Stomach (tissue), 4 donors: ENCODE results near the gene FAT3.

ENCODE experiments used
- EP300 ChIP-seq: sonication (generic); formaldehyde crosslinking; IDR thresholded peaks from one replicate; pipeline ENCODE4 v1.6.1; 2017; ENCODE audit warnings: antibody characterized with exemption
- TF ChIP-seq, protein P1 (sequence below), 7 experiments: fragments of 450-650 bp in 4 of 7; fragments of 200-600 bp in 3 of 7; sonication (generic) in 3 of 7; IDR thresholded peaks; one replicate each; pipeline ENCODE4 v1.5.1; 2016 to 2019; ENCODE audit warnings: antibody characterized with exemption in 7 of 7, control low read depth in 2 of 7, mild to moderate bottlenecking in 1 of 7

DNA sequence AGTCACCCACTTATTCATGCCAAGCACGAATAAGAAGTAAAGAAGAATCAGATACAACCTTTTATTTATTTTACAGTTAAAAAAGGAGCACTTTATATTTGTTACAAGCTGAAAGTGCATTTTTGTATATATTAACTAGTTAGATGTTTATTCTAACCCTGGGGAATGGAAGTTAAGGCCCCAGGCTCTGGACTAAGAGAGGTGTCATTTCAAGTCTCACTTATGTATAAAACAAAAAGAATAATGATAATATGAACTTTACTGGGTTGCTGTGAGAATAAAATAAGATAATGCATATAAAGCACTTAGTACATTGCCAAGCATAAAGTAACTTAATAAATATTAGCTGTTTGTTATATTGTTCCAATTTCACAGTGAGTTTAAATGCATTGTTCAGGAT, 12.1 kb upstream of the FAT3 start:
- TF ChIP-seq, protein P1, sequence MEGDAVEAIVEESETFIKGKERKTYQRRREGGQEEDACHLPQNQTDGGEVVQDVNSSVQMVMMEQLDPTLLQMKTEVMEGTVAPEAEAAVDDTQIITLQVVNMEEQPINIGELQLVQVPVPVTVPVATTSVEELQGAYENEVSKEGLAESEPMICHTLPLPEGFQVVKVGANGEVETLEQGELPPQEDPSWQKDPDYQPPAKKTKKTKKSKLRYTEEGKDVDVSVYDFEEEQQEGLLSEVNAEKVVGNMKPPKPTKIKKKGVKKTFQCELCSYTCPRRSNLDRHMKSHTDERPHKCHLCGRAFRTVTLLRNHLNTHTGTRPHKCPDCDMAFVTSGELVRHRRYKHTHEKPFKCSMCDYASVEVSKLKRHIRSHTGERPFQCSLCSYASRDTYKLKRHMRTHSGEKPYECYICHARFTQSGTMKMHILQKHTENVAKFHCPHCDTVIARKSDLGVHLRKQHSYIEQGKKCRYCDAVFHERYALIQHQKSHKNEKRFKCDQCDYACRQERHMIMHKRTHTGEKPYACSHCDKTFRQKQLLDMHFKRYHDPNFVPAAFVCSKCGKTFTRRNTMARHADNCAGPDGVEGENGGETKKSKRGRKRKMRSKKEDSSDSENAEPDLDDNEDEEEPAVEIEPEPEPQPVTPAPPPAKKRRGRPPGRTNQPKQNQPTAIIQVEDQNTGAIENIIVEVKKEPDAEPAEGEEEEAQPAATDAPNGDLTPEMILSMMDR (IDR thresholded peaks at IDR 0.05): no peak
- no peak for TF ChIP-seq EP300
